K562 (cell line): ENCODE data around the gene TREM1. TPM values are rescaled to one million over a fixed set of nuclear protein-coding genes. Genes with fewer than 3 reads are reported as not detected.

Experiments used
- ATAC-seq: fragments of 200-7000 bp; cut with Tn5 transposase; 3 replicates; pipeline ENCODE4 v1.9.1; 2020; ENCODE audit warnings: moderate library complexity
- BruUV-seq: library from RNA; stranded (reverse); fragments of 400-500 nt; replicated peaks from 2 replicates; lab custom pipeline; 2021; lab: Mats Ljungman, UMichigan
- CTCF ChIA-PET: fragments of 300-600 bp; formaldehyde crosslinking; extraction: SDS; loops from one replicate; lab custom pipeline; 2021; ENCODE audit warnings: low intra/inter-chr PET ratio; lab: Yijun Ruan, JAX
- POLR2A ChIA-PET: fragments of 300-600, 350-650 bp; sonication (Branson Sonifier 250); formaldehyde crosslinking; extraction: SDS; loops from one replicate; lab custom pipeline; 2021; ENCODE audit warnings: antibody characterized with exemption, inconsistent platforms; lab: Yijun Ruan, JAX
- DNase-seq, 4 experiments: peaks; one replicate each; pipeline versions ENCODE4 v3.0.0 to v3.0.0-alpha.2; 2011 to 2018; ENCODE audit warnings: low spot score in 3 of 4, mixed read lengths in 3 of 4; ENCODE audit errors: extremely low read depth in 1 of 4
- FAIRE-seq: peaks from 2 replicates; lab custom pipeline; 2011; peaks lifted over from hg19 to GRCh38; lab: Jason Lieb, UNC
- H2AFZ ChIP-seq: 2 replicates; pipeline ENCODE4 v1.6.0; 2011; ENCODE audit warnings: low read depth, low read length, control low read depth, inconsistent platforms
- H3K27ac ChIP-seq: fragments of 200-600 bp; 3 replicates; pipeline ENCODE4 v1.8.0; 2011; ENCODE audit warnings: low read depth, mild to moderate bottlenecking, control low read depth, inconsistent platforms, low read length, moderate library complexity, mixed read lengths; ENCODE audit errors: extremely low read depth
- H3K27me3 ChIP-seq, 2 experiments: fragments of 300-600 bp in 1 of 2; 2 replicates in 1 of 2; 3 replicates in 1 of 2; pipeline versions ENCODE4 v1.6.0 to v1.8.0; 2011; ENCODE audit warnings: inconsistent platforms in 2 of 2, low read length in 2 of 2, mild to moderate bottlenecking in 1 of 2, mixed read lengths in 1 of 2, moderate library complexity in 1 of 2; ENCODE audit not compliant: control insufficient read depth in 2 of 2, insufficient read depth in 2 of 2
- H3K36me3 ChIP-seq: fragments of 300-600 bp; 3 replicates; pipeline ENCODE4 v1.8.0; 2011; ENCODE audit warnings: mild to moderate bottlenecking, low read length, inconsistent platforms; ENCODE audit not compliant: control insufficient read depth, insufficient read depth
- H3K4me1 ChIP-seq, 2 experiments: fragments of 200-600 bp in 1 of 2; replicated peaks in 1 of 2; 2 replicates in 1 of 2; 3 replicates in 1 of 2; pipeline versions ENCODE4 v1.5.1 to v1.8.0; 2011; ENCODE audit warnings: inconsistent platforms in 2 of 2, low read length in 2 of 2, mild to moderate bottlenecking in 1 of 2, mixed read lengths in 1 of 2, moderate library complexity in 1 of 2; ENCODE audit not compliant: control insufficient read depth in 2 of 2, insufficient read depth in 2 of 2
- H3K4me2 ChIP-seq: 2 replicates; pipeline ENCODE4 v1.6.1; 2011; ENCODE audit warnings: low read length, control low read depth, inconsistent platforms, mixed read lengths; ENCODE audit not compliant: insufficient read depth
- H3K4me3 ChIP-seq: fragments of 200-600 bp; sonication (generic), shearing (Covaris generic); 2 replicates; pipeline ENCODE4 v1.5.1; 2016; ENCODE audit warnings: control low read depth, inconsistent platforms
- H3K79me2 ChIP-seq: fragments of 200-600 bp; 3 replicates; pipeline ENCODE4 v1.8.0; 2011; ENCODE audit warnings: low read length, inconsistent platforms; ENCODE audit not compliant: control insufficient read depth, insufficient read depth
- H3K9ac ChIP-seq, 2 experiments: 2 replicates each; pipeline versions ENCODE4 v1.6.0 to v1.6.1; 2011; ENCODE audit warnings: low read depth in 2 of 2, low read length in 2 of 2, control low read depth in 1 of 2, inconsistent platforms in 1 of 2, mild to moderate bottlenecking in 1 of 2, mixed read lengths in 1 of 2; ENCODE audit not compliant: insufficient read depth in 1 of 2
- H3K9me1 ChIP-seq: one replicate; pipeline ENCODE4 v1.6.0; 2011; ENCODE audit warnings: inconsistent platforms, mild to moderate bottlenecking, low read length, moderate library complexity; ENCODE audit not compliant: control insufficient read depth, insufficient read depth
- H3K9me3 ChIP-seq: replicated peaks from 2 replicates; pipeline ENCODE4 v1.5.1; 2011; ENCODE audit warnings: low read depth, low read length, inconsistent platforms; ENCODE audit not compliant: control insufficient read depth, insufficient read depth
- H4K20me1 ChIP-seq: replicated peaks from 2 replicates; pipeline ENCODE4 v1.6.1; 2011; ENCODE audit warnings: low read length, inconsistent platforms, mixed read lengths; ENCODE audit not compliant: control insufficient read depth, insufficient read depth
- ARHGAP35 ChIP-seq: fragments of 450-650 bp; IDR thresholded peaks from 2 replicates; pipeline ENCODE4 v1.6.1; 2018; ENCODE audit not compliant: partially characterized antibody
- ATF3 ChIP-seq, 2 experiments: fragments of 450-650 bp in 1 of 2; sonication (generic) in 1 of 2; formaldehyde crosslinking in 1 of 2; IDR thresholded peaks in 1 of 2; conservative IDR thresholded peaks in 1 of 2; 2 replicates each; pipeline versions ENCODE4 v1.6.1 to v1.8.1; 2016 to 2023; ENCODE audit warnings: mild to moderate bottlenecking in 2 of 2, moderate library complexity in 2 of 2, inconsistent platforms in 1 of 2, missing genetic modification reagents in 1 of 2
- CBX2 ChIP-seq: fragments of 200-600 bp; sonication (generic); IDR thresholded peaks from one replicate; pipeline ENCODE4 v1.6.1; 2012; ENCODE audit warnings: mild to moderate bottlenecking, low read length, inconsistent platforms; ENCODE audit not compliant: insufficient read depth, poor library complexity, severe bottlenecking
- HMG20A ChIP-seq: fragments of 450-650 bp; formaldehyde crosslinking; conservative IDR thresholded peaks from 2 replicates; pipeline ENCODE4 v1.4.0; 2020; ENCODE audit warnings: mild to moderate bottlenecking, mixed read lengths
- ID3 ChIP-seq, 2 experiments: fragments of 250-450 bp in 1 of 2; fragments of 450-650 bp in 1 of 2; sonication (Bioruptor Pico) in 1 of 2; IDR thresholded peaks; 2 replicates each; pipeline versions ENCODE4 v1.6.1 to v1.8.0; 2016 to 2021; ENCODE audit warnings: mild to moderate bottlenecking in 2 of 2, moderate library complexity in 2 of 2, missing compliant biosample characterization in 1 of 2, missing genetic modification characterization in 1 of 2
- MCM2 ChIP-seq: fragments of 450-650 bp; IDR thresholded peaks from 2 replicates; pipeline ENCODE4 v1.6.1; 2017; ENCODE audit warnings: low read depth, mild to moderate bottlenecking
- NFXL1 ChIP-seq: fragments of 450-650 bp; formaldehyde crosslinking; IDR thresholded peaks from 2 replicates; pipeline ENCODE4 v1.4.0; 2021; ENCODE audit warnings: mild to moderate bottlenecking
- POLR2AphosphoS2 ChIP-seq: IDR thresholded peaks from 2 replicates; pipeline ENCODE4 v1.6.1; 2012; ENCODE audit warnings: low read length, improper control_type of control experiment
- POLR3G ChIP-seq: IDR thresholded peaks from 2 replicates; pipeline ENCODE4 v1.6.1; 2011; ENCODE audit not compliant: insufficient read length, insufficient replicate concordance; ENCODE audit errors: extremely low read depth
- STAT5A ChIP-seq: IDR thresholded peaks from 2 replicates; pipeline ENCODE4 v1.6.1; 2012; ENCODE audit warnings: low read length, inconsistent platforms, borderline replicate concordance
- TSHZ1 ChIP-seq: fragments of 250-450 bp; sonication (Bioruptor Pico); IDR thresholded peaks from 2 replicates; pipeline ENCODE4 v1.4.0; 2020; ENCODE audit warnings: mild to moderate bottlenecking, moderate library complexity
- ZMIZ1 ChIP-seq, 2 experiments: fragments of 150-350 bp in 1 of 2; IDR thresholded peaks; 2 replicates each; pipeline ENCODE4 v1.6.1; 2012 to 2016; ENCODE audit warnings: low read depth in 2 of 2, low read length in 2 of 2, mild to moderate bottlenecking in 1 of 2, moderate library complexity in 1 of 2
- ZNF134 ChIP-seq: fragments of 250-450 bp; sonication (Bioruptor Pico); conservative IDR thresholded peaks from 2 replicates; pipeline ENCODE4 v1.4.0; 2020
- WGBS: fragments of 100-300 bp; shearing (Covaris generic); methylation state at CpG from one replicate; pipeline ENCODE4 v1.1.6; 2016; ENCODE audit warnings: low coverage, mixed read lengths; ENCODE audit not compliant: insufficient coverage; ENCODE audit errors: missing lambda C conversion rate; 5-methylcytosine and 5-hydroxymethylcytosine counted together
- in situ Hi-C: fragments of 300-500 bp; cut with MboI; formaldehyde crosslinking; loops from 4 replicates; pipeline ENCODE4 v1.15.0; 2018; ENCODE audit warnings: inconsistent platforms, mixed read lengths
- intact Hi-C: fragments of 100-400 bp; cut with micrococcal nuclease; formaldehyde crosslinking; loops from 2 replicates; pipeline ENCODE4 v1.14.2; 2022
- polyA plus RNA-seq, 8 experiments: library from polyadenylated mRNA; depleted of rRNA in 4 of 8; stranded (reverse) in 5 of 8; unstranded in 3 of 8; fragments of >200 nt; fragmentation: Nextera tagmentation in 2 of 8; fragmentation: Illumina TruSeq in 1 of 8; extraction: Ambion mirVana in 2 of 8; extraction: Trizol in 1 of 8; gene quantifications; 2 replicates each; pipeline versions ENCODE4 v1.2.1 to v1.2.3, GENCODE V29; 2011 to 2014; ENCODE audit warnings: inconsistent platforms in 1 of 8, missing spikeins in 1 of 8
- total RNA-seq, 7 experiments: library from RNA; depleted of rRNA in 6 of 7; stranded (reverse); fragments of >200 nt in 6 of 7; fragmentation: Illumina TruSeq in 2 of 7; extraction: Trizol in 2 of 7; gene quantifications; 2 replicates each; pipeline versions ENCODE4 v1.2.1 to v1.2.3, GENCODE V29; 2011 to 2021; ENCODE audit warnings: low replicate concordance in 1 of 7

TREM1 gene
- total and polyA plus RNA-seq, 9 of the 15 experiments (the other 6 are each of a cell fraction or from before 2014, with no cell fraction given): not detected

- no peak for DNase-seq
- H2AFZ ChIP-seq: no peak overlapping the region
- in situ Hi-C loops: no loop called here
- no peaks in the 10 kb centered on the region for H3K9me3 ChIP-seq
- no peak for ATAC-seq
- H3K4me3 ChIP-seq: no peak overlapping the region
- peaks cover 10 to 47% of the 10 kb centered on the region in 2 experiments for H3K27me3 ChIP-seq
- intact Hi-C loops: loop anchor here (2.0 kb wide), 1 partner anchor 89 kb away; no protein-coding TSS in a partner anchor
- no peak overlapping the region for H3K9ac ChIP-seq
- H4K20me1 ChIP-seq: no peaks in the 10 kb centered on the region
- WGBS: 2% methylated on average over 4 of the region's 4 CpGs
- no peaks in the 10 kb centered on the region for H3K36me3 ChIP-seq
- H3K9me1 ChIP-seq: no peaks in the 10 kb centered on the region
- FAIRE-seq: no peak
- H3K79me2 ChIP-seq: no peaks in the 10 kb centered on the region
- H3K4me1 ChIP-seq: no peaks in the 10 kb centered on the region; a peak in 2 of 5 replicates
- ChIA-PET POLR2A (interaction anchor here (0.6 kb wide), 1 partner anchor 52 kb away, joined by 3 read pairs; no protein-coding TSS in a partner anchor), CTCF (no interaction called here)
- H3K27ac ChIP-seq: no peak overlapping the region
- BruUV-seq: no TSS peak
- H3K4me2 ChIP-seq: no peak overlapping the region
- TF ChIP-seq ATF3 (IDR thresholded peaks at IDR 0.05) (no peak), ATF3 (CRISPR knock-in tag; conservative IDR thresholded peaks at IDR 0.05) (no peak), CBX2 (no peak), ID3 (CRISPR knock-in tag; IDR thresholded peaks at IDR 0.05) (no peak), ID3 (tag; IDR thresholded peaks at IDR 0.05) (no peak), TSHZ1 (CRISPR knock-in tag) (no peak), HMG20A (CRISPR knock-in tag) (no peak), ZMIZ1 (IDR thresholded peaks at IDR 0.05; ENCODE audit: low read depth in 2 of 2, low read length in 2 of 2) (no peak), MCM2 (no peak), POLR3G (no peak), STAT5A (no peak), ARHGAP35 (no peak), ZNF134 (CRISPR knock-in tag) (no peak), POLR2AphosphoS2 (no peak), NFXL1 (CRISPR knock-in tag) (no peak)
Observed at GRCh38 chr6:41229721-41230120, 56.8 kb downstream of the TREM1 start.
